ENCODE results near the gene WBP1L.
A peak's percentile ranks its signal among the peaks of the same experiment; 100 is the strongest.

WBP1L gene

GRCh38 chr10:102759497-102760210 lies 15.9 kb downstream of the WBP1L start:
- no peak for DNase-seq

GRCh38 chr10:102761981-102762380 lies 18.2 kb downstream of the WBP1L start:
- DNase-seq = no peak

- DNase-seq = no peak
Measured at GRCh38 chr10:102762401-102763015, 18.8 kb downstream of the WBP1L start.

- DNase-seq = no peak
Measured at GRCh38 chr10:102763037-102763607, 19.4 kb downstream of the WBP1L start.

GRCh38 chr10:102764470-102765161 lies 20.9 kb downstream of the WBP1L start:
- DNase-seq = no peak

- DNase-seq = no peak
Measured at GRCh38 chr10:102765336-102765735, 21.6 kb downstream of the WBP1L start.

- no peak for DNase-seq
Measured at GRCh38 chr10:102767428-102768160, 23.8 kb downstream of the WBP1L start.

- no peak for DNase-seq
Measured at GRCh38 chr10:102769375-102770107, 25.8 kb downstream of the WBP1L start.

GRCh38 chr10:102770108-102770482 lies 26.3 kb downstream of the WBP1L start:
- DNase-seq = no peak

GRCh38 chr10:102770792-102771191 lies 27.0 kb downstream of the WBP1L start:
- DNase-seq = no peak

GRCh38 chr10:102773320-102773719 lies 29.6 kb downstream of the WBP1L start:
- DNase-seq = no peak

- DNase-seq = peak; percentile 69
Measured at GRCh38 chr10:102773986-102774385, 30.2 kb downstream of the WBP1L start.

- peak; percentile 44 for DNase-seq
Measured at GRCh38 chr10:102775201-102775934, 31.6 kb downstream of the WBP1L start.

GRCh38 chr10:102775935-102776669 lies 32.4 kb downstream of the WBP1L start:
- DNase-seq = peak; percentile 95

GRCh38 chr10:102776779-102777456 lies 33.2 kb downstream of the WBP1L start:
- peak; percentile 95 for DNase-seq

- peak; percentile 53 for DNase-seq
Measured at GRCh38 chr10:102777711-102778453, 34.1 kb downstream of the WBP1L start.

GRCh38 chr10:102778781-102779180 lies 35.0 kb downstream of the WBP1L start:
- no peak for DNase-seq

- DNase-seq = no peak
Measured at GRCh38 chr10:102779680-102780526, 36.2 kb downstream of the WBP1L start.

GRCh38 chr10:102780527-102780808 lies 36.7 kb downstream of the WBP1L start:
- DNase-seq = no peak
